Stimulated activated CD8-positive, alpha-beta memory T cell treated with anti-CD3 and anti-CD28 coated beads, Interleukin-7, amount 100 ng/mL, for 24 hours (primary cell): ENCODE results near the gene LETM1.
"Not testable (repeated sequence)": the region's sequence is repeated elsewhere in the genome, so short reads cannot be mapped to it uniquely, and the experiment has no call there.

Experiments used
- DNase-seq: peaks from one replicate; pipeline ENCODE4 v3.0.0-alpha.2; 2020; ENCODE audit warnings: low read depth

Gene LETM1

GRCh38 chr4:1851575-1852410 is 4.2 kb downstream of the LETM1 start:
- no peak for DNase-seq

- DNase-seq, result no peak
These were observed 4.8 kb downstream of the LETM1 start for GRCh38 chr4:1851160-1851559.

- no peak for DNase-seq
These were observed 5.7 kb downstream of the LETM1 start for GRCh38 chr4:1850276-1850675.

- no peak for DNase-seq
These were observed 9.4 kb downstream of the LETM1 start for GRCh38 chr4:1846580-1846979.

- not testable (repeated sequence) for DNase-seq
These were observed 11.3 kb downstream of the LETM1 start for GRCh38 chr4:1844618-1845017.

GRCh38 chr4:1843852-1844251 is 12.1 kb downstream of the LETM1 start:
- DNase-seq, result no peak

- DNase-seq, result no peak
These were observed 12.9 kb downstream of the LETM1 start for GRCh38 chr4:1842993-1843448.

GRCh38 chr4:1842339-1842895 is 13.5 kb downstream of the LETM1 start:
- no peak for DNase-seq

- no peak for DNase-seq
These were observed 14.1 kb downstream of the LETM1 start for GRCh38 chr4:1841887-1842210.

- no peak for DNase-seq
These were observed 14.6 kb downstream of the LETM1 start for GRCh38 chr4:1841201-1841886.

GRCh38 chr4:1839282-1839681 is 16.7 kb downstream of the LETM1 start:
- DNase-seq, result no peak

- DNase-seq, result no peak
These were observed 18.9 kb downstream of the LETM1 start for GRCh38 chr4:1837069-1837468.

- no peak for DNase-seq
These were observed 19.3 kb downstream of the LETM1 start for GRCh38 chr4:1836650-1837049.

GRCh38 chr4:1835836-1836235 is 20.1 kb downstream of the LETM1 start:
- not testable (repeated sequence) for DNase-seq

GRCh38 chr4:1834047-1834775 is 21.7 kb downstream of the LETM1 start:
- DNase-seq, result no peak

GRCh38 chr4:1833307-1834046 is 22.5 kb downstream of the LETM1 start:
- DNase-seq, result no peak

- DNase-seq, result no peak
These were observed 23.3 kb downstream of the LETM1 start for GRCh38 chr4:1832690-1833089.

- DNase-seq, result no peak
These were observed 24.6 kb downstream of the LETM1 start for GRCh38 chr4:1831331-1831730.

GRCh38 chr4:1830642-1831228 is 25.2 kb downstream of the LETM1 start:
- no peak for DNase-seq

- DNase-seq, result no peak
These were observed 25.7 kb downstream of the LETM1 start for GRCh38 chr4:1830234-1830633.

GRCh38 chr4:1826531-1827350 is 29.2 kb downstream of the LETM1 start:
- no peak for DNase-seq
